CD4-positive, alpha-beta T cell (primary cell): ENCODE measurements around the gene ZNF319. TPM values are rescaled to one million over a fixed set of nuclear protein-coding genes. Genes with fewer than 3 reads are reported as not detected.
"Not testable (repeated sequence)": the region's sequence is repeated elsewhere in the genome, so short reads cannot be mapped to it uniquely, and the experiment has no call there.

Source experiments
- ATAC-seq: fragments of 200-7000 bp; cut with Tn5 transposase; one replicate; pipeline ENCODE4 v1.10.0; 2022; ENCODE audit warnings: mild to moderate bottlenecking; ENCODE audit not compliant: poor library complexity
- CTCF ChIA-PET: fragments of 350-600 bp; sonication (Branson Sonifier 250); formaldehyde crosslinking; loops from one replicate; lab custom pipeline; 2021; ENCODE audit warnings: antibody characterized with exemption, inconsistent platforms; lab: Charles Lee
- POLR2A ChIA-PET: fragments of 350-600 bp; sonication (Branson Sonifier 250); formaldehyde crosslinking; loops from one replicate; lab custom pipeline; 2021; ENCODE audit warnings: antibody characterized with exemption, inconsistent platforms; lab: Charles Lee
- DNase-seq, 14 experiments: peaks; one replicate each; pipeline ENCODE4 v3.0.0-alpha.2; 2013 to 2020; ENCODE audit warnings: mixed read lengths in 2 of 14
- H3K27ac ChIP-seq, 2 donors: one replicate each; pipeline versions ENCODE4 v1.5.1 to v1.7.0; 2013; ENCODE audit warnings: low read length in 2 of 2, low read depth in 1 of 2, mild to moderate bottlenecking in 1 of 2
- H3K27me3 ChIP-seq, 2 experiments: 1 replicate in 1 of 2; 2 replicates in 1 of 2; pipeline versions ENCODE4 v1.6.1 to v1.7.0; 2013; ENCODE audit warnings: low read length in 2 of 2, control low read depth in 1 of 2, mild to moderate bottlenecking in 1 of 2, moderate library complexity in 1 of 2; ENCODE audit not compliant: insufficient read depth in 2 of 2, control insufficient read depth in 1 of 2
- H3K36me3 ChIP-seq: one replicate; pipeline ENCODE4 v1.6.1; 2013; ENCODE audit warnings: low read length, control low read depth; ENCODE audit not compliant: insufficient read depth
- H3K4me1 ChIP-seq: one replicate; pipeline ENCODE4 v1.6.1; 2013; ENCODE audit warnings: low read length, control low read depth; ENCODE audit not compliant: insufficient read depth
- H3K4me3 ChIP-seq: one replicate; pipeline ENCODE4 v1.5.1; 2013; ENCODE audit warnings: mild to moderate bottlenecking, low read length, moderate library complexity
- H3K9me3 ChIP-seq, 2 experiments: 1 replicate in 1 of 2; 2 replicates in 1 of 2; pipeline versions ENCODE4 v1.6.1 to v1.7.0; 2013; ENCODE audit warnings: low read length in 2 of 2, mild to moderate bottlenecking in 2 of 2, control low read depth in 1 of 2, moderate library complexity in 1 of 2; ENCODE audit not compliant: control insufficient read depth in 1 of 2, insufficient read depth in 1 of 2
- H3K27ac Mint-ChIP-seq: one replicate; pipeline ENCODE4 v1.8.0; 2020; ENCODE audit warnings: mixed read lengths
- H3K27me3 Mint-ChIP-seq: one replicate; pipeline ENCODE4 v1.8.0; 2021; ENCODE audit warnings: mixed read lengths
- H3K36me3 Mint-ChIP-seq: one replicate; pipeline ENCODE4 v1.8.0; 2021; ENCODE audit warnings: low read depth, mixed read lengths
- H3K4me1 Mint-ChIP-seq: one replicate; pipeline ENCODE4 v1.8.0; 2021; ENCODE audit warnings: low read depth, mixed read lengths
- H3K4me3 Mint-ChIP-seq: one replicate; pipeline ENCODE4 v1.8.0; 2020; ENCODE audit warnings: mild to moderate bottlenecking, mixed read lengths
- H3K9me3 Mint-ChIP-seq: one replicate; pipeline ENCODE4 v1.8.0; 2020; ENCODE audit warnings: mixed read lengths
- intact Hi-C, 2 experiments: fragments of 100-400 bp; cut with DNase I in 1 of 2; cut with micrococcal nuclease in 1 of 2; formaldehyde crosslinking; loops; one replicate each; pipeline versions ENCODE4 v1.15.1 to v1.9.0; 2023 to 2025; cut with DNase I, micrococcal nuclease
- total RNA-seq, 174 experiments: library from RNA in 2 of 174; stranded (reverse) in 2 of 174; gene quantifications; one replicate each; pipeline ENCODE4 v1.2.3 and lab custom pipeline; 2021 to 2026
- TF ChIP-seq, protein P1 (sequence below): fragments of 200-600 bp; IDR thresholded peaks from one replicate; pipeline ENCODE4 v1.8.0; 2022; ENCODE audit warnings: antibody characterized with exemption, mild to moderate bottlenecking

The ZNF319 gene
- total RNA-seq, 2 experiments from 2014 or later: 11.4 to 12.9 TPM

DNA sequence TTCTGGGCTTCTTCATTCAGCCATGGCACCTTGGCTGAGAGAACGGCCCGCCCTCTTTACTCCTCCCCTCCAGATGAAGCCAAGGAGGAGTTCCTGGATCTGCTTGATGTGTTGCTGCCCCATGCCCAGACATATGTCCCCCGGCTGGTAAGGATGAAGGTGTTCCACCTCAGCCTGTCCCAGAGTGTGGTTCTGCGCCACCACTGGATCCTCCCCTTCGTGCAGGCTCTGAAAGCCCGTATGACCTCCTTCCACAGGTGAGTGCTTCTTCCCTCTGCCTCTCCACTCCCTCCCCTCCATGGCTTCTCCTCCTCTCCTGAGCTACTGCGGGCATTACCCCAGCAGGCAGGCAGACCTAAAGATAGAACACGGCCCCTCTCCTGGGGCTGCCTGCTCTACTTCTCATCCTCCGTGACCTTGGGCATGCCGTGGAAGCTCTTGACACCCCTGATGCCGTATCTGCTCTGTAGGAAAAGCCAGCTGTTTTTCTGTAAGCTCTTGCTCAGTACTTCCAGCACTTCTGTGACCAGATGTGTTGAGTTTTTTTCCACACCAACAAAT lies 9.5 kb upstream of the ZNF319 start:
- Mint-ChIP-seq H3K27ac (no peak overlapping the region), H3K36me3 (peaks cover 61% of the 10 kb centered on the region), H3K9me3 (no peaks in the 10 kb centered on the region), H3K4me1 (no peaks in the 10 kb centered on the region), H3K27me3 (no peaks in the 10 kb centered on the region), H3K4me3 (no peak overlapping the region)
- TF ChIP-seq, protein P1, sequence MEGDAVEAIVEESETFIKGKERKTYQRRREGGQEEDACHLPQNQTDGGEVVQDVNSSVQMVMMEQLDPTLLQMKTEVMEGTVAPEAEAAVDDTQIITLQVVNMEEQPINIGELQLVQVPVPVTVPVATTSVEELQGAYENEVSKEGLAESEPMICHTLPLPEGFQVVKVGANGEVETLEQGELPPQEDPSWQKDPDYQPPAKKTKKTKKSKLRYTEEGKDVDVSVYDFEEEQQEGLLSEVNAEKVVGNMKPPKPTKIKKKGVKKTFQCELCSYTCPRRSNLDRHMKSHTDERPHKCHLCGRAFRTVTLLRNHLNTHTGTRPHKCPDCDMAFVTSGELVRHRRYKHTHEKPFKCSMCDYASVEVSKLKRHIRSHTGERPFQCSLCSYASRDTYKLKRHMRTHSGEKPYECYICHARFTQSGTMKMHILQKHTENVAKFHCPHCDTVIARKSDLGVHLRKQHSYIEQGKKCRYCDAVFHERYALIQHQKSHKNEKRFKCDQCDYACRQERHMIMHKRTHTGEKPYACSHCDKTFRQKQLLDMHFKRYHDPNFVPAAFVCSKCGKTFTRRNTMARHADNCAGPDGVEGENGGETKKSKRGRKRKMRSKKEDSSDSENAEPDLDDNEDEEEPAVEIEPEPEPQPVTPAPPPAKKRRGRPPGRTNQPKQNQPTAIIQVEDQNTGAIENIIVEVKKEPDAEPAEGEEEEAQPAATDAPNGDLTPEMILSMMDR: no peak
- Histone ChIP-seq H3K36me3 (peaks cover 57% of the 10 kb centered on the region), H3K4me3 (no peak overlapping the region), H3K27me3 (no peaks in the 10 kb centered on the region), H3K4me1 (no peaks in the 10 kb centered on the region), H3K27ac (no peak overlapping the region), H3K9me3 (no peaks in the 10 kb centered on the region)
- DNase-seq (no peak), ATAC-seq (no peak)
- CTCF ChIA-PET: no interaction called here
- POLR2A ChIA-PET: no interaction called here
- intact Hi-C loops: loop anchor here in 1 of 2 experiments (5.0 to 10.0 kb wide), 2 partner anchors 365 to 433 kb away; no protein-coding TSS in a partner anchor

DNA sequence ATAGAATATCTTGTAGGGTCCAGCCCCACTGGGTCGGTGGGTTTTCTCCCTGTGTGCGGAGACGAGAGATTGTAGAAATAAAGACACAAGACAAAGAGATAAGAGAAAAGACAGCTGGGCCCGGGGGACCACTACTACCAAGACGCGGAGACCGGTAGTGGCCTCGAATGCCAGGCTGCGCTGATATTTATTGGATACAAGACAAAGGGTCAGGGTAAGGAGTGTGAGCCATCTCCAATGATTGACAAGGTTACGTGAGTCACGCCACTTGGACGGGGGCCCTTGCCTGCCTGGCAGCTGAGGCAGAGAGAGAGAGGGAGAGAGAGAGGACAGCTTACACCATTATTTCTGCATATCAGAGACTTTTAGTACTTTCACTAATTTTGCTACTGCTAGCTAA lies 4.3 kb upstream of the ZNF319 start:
- H3K36me3 ChIP-seq: peaks cover 25% of the 10 kb centered on the region
- POLR2A ChIA-PET, H3K4me3 Mint-ChIP-seq, H3K27me3 Mint-ChIP-seq, ATAC-seq, CTCF ChIA-PET, H3K4me3 ChIP-seq, H3K9me3 Mint-ChIP-seq, DNase-seq, H3K27ac ChIP-seq, H3K27ac Mint-ChIP-seq, H3K27me3 ChIP-seq, H3K9me3 ChIP-seq: not testable (repeated sequence)
- Mint-ChIP-seq H3K4me1 (peaks cover 30% of the 10 kb centered on the region), H3K36me3 (peaks cover 60% of the 10 kb centered on the region)
- intact Hi-C loops: loop anchor here (1.0 to 10.0 kb wide), 7 partner anchors 105 to 427 kb away; partner anchors contain the start of genes CFAP20 (in 1 of the 2), CSNK2A2 (in 1 of the 2) and KIFC3 (in 1 of the 2)
- H3K4me1 ChIP-seq: peaks cover 22% of the 10 kb centered on the region

DNA sequence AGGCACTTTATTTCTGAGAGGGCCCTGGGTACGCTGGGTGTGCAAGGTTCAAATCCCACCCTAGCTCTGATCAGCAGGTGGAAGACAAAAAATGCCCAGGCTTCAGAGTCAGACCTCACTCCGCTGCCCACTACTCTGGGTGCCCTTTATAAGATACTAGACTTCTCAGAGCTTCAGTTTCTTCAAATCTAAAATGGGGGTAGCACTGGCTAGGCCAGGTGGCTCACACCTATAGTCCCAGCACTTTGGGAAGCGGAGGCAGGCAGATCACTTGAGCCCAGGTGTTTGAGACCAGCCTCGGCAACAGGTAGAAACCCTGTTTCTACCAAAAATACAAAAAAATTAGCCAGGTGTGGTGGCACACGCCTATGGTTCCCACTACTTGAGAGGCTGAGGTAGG lies 2.5 kb upstream of the ZNF319 start:
- DNase-seq (no peak), ATAC-seq (no peak)
- intact Hi-C loops: loop anchor here in 1 of 2 experiments (2.0 to 10.0 kb wide), 6 partner anchors 124 to 358 kb away; partner anchors contain the start of genes CFAP20, CSNK2A2 and KIFC3
- H3K36me3 ChIP-seq: peaks cover 20% of the 10 kb centered on the region
- peaks cover 40% of the 10 kb centered on the region for H3K4me1 ChIP-seq
- H3K27me3 ChIP-seq: no peaks in the 10 kb centered on the region
- Mint-ChIP-seq H3K36me3 (peaks cover 68% of the 10 kb centered on the region), H3K27me3 (no peaks in the 10 kb centered on the region), H3K27ac (no peak overlapping the region), H3K4me3 (peak overlapping the region; percentile 71), H3K9me3 (no peaks in the 10 kb centered on the region), H3K4me1 (peaks cover 48% of the 10 kb centered on the region)
- TF ChIP-seq, protein P1: no peak
- H3K27ac ChIP-seq: no peak overlapping the region
- POLR2A ChIA-PET: no interaction called here
- no peaks in the 10 kb centered on the region for H3K9me3 ChIP-seq
- H3K4me3 ChIP-seq: no peak overlapping the region
- CTCF ChIA-PET: no interaction called here
